SH-SY5Y (cell line): Measurements from ENCODE around the gene MOXD1.

Experiments used
- GATA2 ChIP-seq: IDR thresholded peaks from 2 replicates; pipeline ENCODE4 v1.6.1; 2011; ENCODE audit warnings: mild to moderate bottlenecking, low read depth, low read length
- GATA3 ChIP-seq: IDR thresholded peaks from 2 replicates; pipeline ENCODE4 v1.6.1; 2011; ENCODE audit warnings: low read depth, mild to moderate bottlenecking, low read length, moderate library complexity

Gene MOXD1

DNA sequence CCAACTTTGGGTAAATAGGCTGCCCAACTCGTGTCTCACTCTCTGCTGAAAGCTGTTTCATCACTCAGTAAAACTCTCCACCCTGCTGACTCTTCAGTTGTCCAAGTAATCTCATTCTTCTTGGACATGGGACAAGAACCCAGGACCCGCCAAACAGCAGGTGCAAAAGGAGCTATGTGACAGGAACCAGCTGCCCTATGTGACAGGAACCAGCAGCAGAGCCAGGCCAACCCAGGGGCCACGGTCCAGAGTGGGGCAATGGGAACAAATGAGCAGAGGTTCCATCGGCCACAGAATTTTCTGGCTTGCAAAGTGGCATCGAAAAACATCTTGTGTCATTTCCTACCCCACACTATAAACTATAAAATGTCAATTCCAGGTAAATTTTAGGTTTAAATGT, 56.5 kb downstream of the MOXD1 start:
- TF ChIP-seq GATA3 (no peak), GATA2 (no peak)

DNA sequence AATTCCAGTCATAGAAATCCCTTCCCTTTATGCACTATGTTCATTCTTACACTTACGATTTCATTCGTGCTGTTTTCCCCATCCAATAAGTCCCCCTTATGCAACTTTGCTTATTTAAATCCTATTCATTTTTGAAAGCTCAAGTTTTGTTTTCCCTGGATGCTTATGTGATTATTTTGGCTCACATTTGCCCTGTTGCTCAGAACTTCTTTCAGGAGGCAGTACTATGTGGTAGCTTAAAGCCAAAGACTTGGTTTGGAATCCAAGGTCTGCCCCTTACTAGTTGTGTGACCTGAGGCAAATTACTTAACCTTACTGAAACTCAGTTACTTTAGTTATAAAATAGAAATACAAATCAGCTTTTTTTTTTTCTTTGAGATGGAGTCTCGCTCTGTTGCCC, 59.6 kb downstream of the MOXD1 start:
- TF ChIP-seq GATA3 (no peak), GATA2 (no peak)

DNA sequence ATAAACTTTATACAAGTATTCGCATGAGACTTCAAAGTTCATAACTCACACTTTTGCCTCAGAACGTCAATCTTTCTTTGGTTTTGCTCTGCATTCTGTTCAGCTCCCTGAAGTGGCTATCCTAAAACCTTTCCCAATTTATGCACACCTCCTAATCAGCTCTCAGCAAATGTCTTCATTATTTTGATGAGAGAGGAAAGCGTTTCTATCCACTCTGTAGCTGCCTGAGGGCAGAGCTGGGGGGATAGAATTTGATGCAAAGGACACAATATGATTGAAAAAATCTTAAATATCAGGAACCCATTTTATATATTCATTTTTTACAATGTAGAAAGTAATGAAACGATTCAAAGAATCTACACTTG, 66.8 kb downstream of the MOXD1 start:
- TF ChIP-seq GATA2: no peak
- TF ChIP-seq GATA3: no peak

DNA sequence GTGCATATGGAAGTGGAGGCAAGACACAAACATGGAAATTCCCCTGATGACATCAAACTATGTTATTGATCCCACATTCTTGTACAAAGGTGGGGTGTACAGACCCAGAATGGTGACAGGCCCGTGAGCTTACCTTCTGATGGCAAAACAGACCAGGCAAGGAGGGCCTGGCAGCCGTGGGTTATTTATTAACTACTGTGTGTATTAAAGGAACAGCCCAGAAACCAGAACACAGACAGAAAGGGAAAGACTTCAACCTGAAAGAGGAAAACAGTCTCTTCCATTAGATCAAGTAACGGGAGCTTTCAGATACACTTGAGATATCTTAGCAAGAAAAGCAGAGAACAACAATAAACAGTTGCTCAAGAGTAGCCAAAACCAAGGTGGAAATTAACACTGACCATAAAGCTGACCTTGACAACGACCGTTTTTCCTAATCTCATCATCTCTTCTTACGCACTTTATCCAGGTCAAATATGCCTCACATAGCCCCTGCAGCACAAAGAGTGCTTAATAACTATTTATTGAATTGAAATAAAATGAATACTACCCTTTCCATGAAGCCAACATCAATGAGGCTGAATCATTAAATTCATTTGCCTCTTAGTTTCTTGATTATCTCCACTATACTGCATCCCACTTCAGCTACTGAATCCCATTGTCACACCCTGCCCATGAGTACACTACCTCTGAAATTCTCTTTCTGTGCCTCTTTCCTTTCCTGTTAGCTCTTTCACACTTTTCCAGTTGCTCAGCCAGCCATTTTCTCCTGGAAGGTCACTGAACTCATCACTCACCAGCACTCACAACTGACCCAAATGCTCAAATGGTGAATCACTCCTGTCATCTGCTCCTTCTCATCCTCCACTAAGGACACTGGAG, 67.4 kb downstream of the MOXD1 start:
- TF ChIP-seq GATA2: no peak
- TF ChIP-seq GATA3: no peak

- TF ChIP-seq GATA3: no peak
- TF ChIP-seq GATA2: no peak
Measured at GRCh38 chr6:132330759-132331158, 70.5 kb downstream of the MOXD1 start.

DNA sequence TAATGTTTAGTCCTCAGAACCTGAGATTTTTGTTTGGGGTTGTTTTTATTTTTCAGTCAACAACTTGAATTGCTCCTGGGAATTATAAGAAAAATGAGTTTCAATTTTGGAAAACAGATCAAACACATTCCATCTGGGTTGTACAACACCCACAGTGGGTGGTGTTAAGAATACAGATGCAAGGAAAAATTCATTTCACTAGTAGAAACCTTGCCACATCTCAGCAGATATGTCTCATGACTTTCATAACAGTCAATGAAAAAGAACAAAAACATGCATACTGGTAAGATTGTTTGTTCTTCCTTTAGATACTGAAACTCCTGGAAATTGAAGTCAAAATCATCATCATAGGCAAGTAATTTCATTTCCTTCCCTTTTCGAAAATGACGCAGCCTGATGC, 78.9 kb downstream of the MOXD1 start:
- TF ChIP-seq GATA2: no peak
- no peak for TF ChIP-seq GATA3

DNA sequence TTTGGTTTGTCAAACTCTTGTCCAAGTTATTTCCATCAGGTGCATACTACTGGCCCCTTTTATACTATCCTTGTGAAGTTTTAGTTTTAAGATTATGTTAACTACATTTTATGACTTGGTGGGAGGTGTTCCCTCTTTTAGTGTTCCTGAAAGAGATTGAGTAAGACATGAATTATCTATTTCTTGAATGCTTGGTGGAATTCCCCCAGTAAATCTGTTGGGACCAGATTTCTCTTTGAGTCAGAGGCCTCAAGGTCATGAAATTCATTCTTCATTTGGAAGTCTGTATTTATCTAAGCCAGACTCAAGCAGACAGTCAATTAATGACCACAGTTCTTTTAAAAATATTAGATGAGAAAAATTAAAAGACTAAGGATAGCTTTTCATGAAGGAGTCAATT, 81.3 kb downstream of the MOXD1 start:
- TF ChIP-seq GATA3 (no peak), GATA2 (no peak)

- TF ChIP-seq GATA3: no peak
- no peak for TF ChIP-seq GATA2
Measured at GRCh38 chr6:132316970-132317369, 84.3 kb downstream of the MOXD1 start.

- TF ChIP-seq GATA2 (no peak), GATA3 (no peak)
Measured at GRCh38 chr6:132314432-132314831, 86.8 kb downstream of the MOXD1 start.

DNA sequence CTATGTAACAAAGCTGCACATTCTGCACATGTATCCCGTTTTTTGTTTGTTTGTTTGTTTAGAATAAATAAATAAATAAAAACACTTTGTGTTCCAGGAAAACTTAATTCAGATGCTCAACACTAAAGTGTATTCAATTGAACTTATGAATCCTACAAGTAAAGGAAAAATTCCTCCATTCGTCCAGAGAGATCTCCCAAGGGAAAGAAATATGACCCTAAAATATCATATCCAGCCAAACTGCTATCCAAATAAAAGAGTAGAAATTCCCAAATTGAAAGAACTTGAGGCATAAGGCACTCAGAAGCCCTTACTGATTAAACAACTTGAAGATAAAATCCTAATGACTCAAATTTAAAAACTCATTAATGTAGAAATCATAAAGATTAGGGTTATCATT, 90.4 kb downstream of the MOXD1 start:
- no peak for TF ChIP-seq GATA3
- no peak for TF ChIP-seq GATA2

GRCh38 chr6:132304891-132305305, 96.4 kb downstream of the MOXD1 start:
- no peak for TF ChIP-seq GATA2
- TF ChIP-seq GATA3: no peak

DNA sequence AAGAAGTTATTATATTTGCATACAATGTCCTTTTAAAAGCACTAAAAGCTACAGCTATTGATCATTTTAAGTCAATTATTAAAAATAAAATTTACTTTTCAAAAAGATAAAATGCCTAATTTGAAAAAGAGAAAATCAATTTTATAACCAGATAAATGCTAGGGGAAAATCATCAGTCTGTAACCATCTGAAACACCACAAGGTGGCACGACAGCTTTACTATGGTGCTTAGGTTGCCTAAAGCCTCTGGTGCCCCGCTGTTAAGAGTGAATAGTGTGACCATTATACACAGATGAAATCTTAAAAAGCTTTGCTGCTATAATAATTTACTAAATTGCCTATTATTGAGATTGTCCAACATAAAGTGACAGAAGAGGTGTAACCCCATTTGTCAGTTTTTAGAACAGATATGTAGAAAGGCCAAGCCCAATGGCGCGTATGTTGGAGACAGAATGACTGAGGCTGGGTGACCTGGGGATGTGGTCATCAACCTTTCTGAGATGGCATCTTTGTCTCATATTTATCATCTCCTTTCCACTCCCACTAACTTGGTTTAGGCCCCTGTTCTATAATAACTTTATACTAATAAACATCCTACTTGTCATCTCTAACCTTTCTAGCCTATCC, 100.8 kb downstream of the MOXD1 start:
- TF ChIP-seq GATA2 (no peak), GATA3 (no peak)

- TF ChIP-seq GATA2: no peak
- TF ChIP-seq GATA3: no peak
Measured at GRCh38 chr6:132298344-132298949, 102.8 kb downstream of the MOXD1 start.

DNA sequence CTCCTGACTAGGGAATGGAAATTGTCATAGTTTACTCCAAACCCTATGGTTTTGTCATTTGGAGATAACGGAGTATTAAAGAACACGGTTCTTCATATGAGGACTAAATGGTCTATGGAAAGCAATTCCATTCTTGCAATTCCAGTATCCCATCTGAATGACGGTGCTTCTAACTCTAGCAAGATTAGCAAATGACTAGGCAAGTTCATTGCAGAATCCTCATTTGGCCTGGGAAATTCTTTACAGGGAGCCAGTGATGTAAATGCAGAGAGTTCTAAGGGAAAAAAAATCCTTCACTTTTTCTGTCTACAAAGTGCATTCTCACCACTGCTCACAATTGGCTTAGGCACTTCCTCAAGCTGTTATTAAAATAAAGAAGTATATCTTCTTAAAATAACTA, 111.5 kb downstream of the MOXD1 start:
- TF ChIP-seq GATA3: no peak
- TF ChIP-seq GATA2: no peak

DNA sequence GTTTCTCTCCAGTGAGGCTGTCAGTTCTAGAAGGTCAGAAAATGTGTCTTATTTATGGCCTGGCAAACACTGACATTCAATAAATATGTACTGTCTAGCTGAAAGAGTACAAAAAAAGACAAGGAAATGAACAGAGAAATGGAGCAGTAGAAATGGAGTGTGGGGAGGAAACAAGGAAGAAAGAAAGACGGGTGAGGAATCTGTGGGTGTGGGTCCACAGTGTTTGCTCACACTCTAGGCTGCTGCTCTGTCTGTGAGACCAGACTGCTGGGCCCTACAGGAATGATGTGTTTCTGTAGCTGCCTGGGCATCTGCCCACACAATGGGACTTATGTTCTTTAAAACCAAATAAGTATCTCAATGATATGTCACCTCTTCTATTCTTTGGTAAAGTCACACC, 114.2 kb downstream of the MOXD1 start:
- TF ChIP-seq GATA3 (no peak), GATA2 (no peak)
